ENCODE measurements around the gene PNPLA2.

Gene PNPLA2

GRCh38 chr11:786235-787083 is 32.3 kb upstream of the PNPLA2 start:
- FAIRE-seq: no peak

- FAIRE-seq: no peak
Observed at GRCh38 chr11:787084-787675, 31.5 kb upstream of the PNPLA2 start.

GRCh38 chr11:788009-788640 is 30.6 kb upstream of the PNPLA2 start:
- no peak for FAIRE-seq

GRCh38 chr11:788953-789940 is 29.5 kb upstream of the PNPLA2 start:
- no peak for FAIRE-seq

GRCh38 chr11:789943-790342 is 28.8 kb upstream of the PNPLA2 start, which contains the start of gene CEND1:
CEND1 (minus strand) TSS chr11:790090; CDS start chr11:788576, 1,514 bp downstream.
- no peak for FAIRE-seq

GRCh38 chr11:790721-791564 is 27.8 kb upstream of the PNPLA2 start:
- no peak for FAIRE-seq

GRCh38 chr11:791658-792534 is 26.8 kb upstream of the PNPLA2 start:
- no peak for FAIRE-seq

GRCh38 chr11:792535-792821 is 26.2 kb upstream of the PNPLA2 start:
- no peak for FAIRE-seq

GRCh38 chr11:792873-793272 is 25.8 kb upstream of the PNPLA2 start:
- no peak for FAIRE-seq

- no peak for FAIRE-seq
Observed at GRCh38 chr11:793556-793955, 25.2 kb upstream of the PNPLA2 start.

- FAIRE-seq: no peak
Observed at GRCh38 chr11:794013-794765, 24.5 kb upstream of the PNPLA2 start.

GRCh38 chr11:794766-795633 is 23.7 kb upstream of the PNPLA2 start:
- no peak for FAIRE-seq

- FAIRE-seq: no peak
Observed at GRCh38 chr11:795634-796564, 22.8 kb upstream of the PNPLA2 start.

- no peak for FAIRE-seq
Observed at GRCh38 chr11:796565-797295, 22.0 kb upstream of the PNPLA2 start.

- no peak for FAIRE-seq
Observed at GRCh38 chr11:797296-798092, 21.2 kb upstream of the PNPLA2 start.

- no peak for FAIRE-seq
Observed at GRCh38 chr11:798093-798713, 20.5 kb upstream of the PNPLA2 start, which contains the start of gene SLC25A22. SLC25A22 (minus strand) TSS chr11:798281; CDS start chr11:795006, 3,275 bp downstream.
